GM18511 (cell line): ENCODE results near the gene IL23A.
"Not testable (repeated sequence)": the region's sequence is repeated elsewhere in the genome, so short reads cannot be mapped to it uniquely, and the experiment has no call there.

Source experiments
- ATAC-seq: cut with Tn5 transposase; IDR thresholded peaks from one replicate; pipeline ENCODE4 v1.9.1; 2021; ENCODE audit warnings: mild to moderate bottlenecking, moderate library complexity; ENCODE audit not compliant: unreplicated experiment

IL23A gene, protein sequence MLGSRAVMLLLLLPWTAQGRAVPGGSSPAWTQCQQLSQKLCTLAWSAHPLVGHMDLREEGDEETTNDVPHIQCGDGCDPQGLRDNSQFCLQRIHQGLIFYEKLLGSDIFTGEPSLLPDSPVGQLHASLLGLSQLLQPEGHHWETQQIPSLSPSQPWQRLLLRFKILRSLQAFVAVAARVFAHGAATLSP

DNA sequence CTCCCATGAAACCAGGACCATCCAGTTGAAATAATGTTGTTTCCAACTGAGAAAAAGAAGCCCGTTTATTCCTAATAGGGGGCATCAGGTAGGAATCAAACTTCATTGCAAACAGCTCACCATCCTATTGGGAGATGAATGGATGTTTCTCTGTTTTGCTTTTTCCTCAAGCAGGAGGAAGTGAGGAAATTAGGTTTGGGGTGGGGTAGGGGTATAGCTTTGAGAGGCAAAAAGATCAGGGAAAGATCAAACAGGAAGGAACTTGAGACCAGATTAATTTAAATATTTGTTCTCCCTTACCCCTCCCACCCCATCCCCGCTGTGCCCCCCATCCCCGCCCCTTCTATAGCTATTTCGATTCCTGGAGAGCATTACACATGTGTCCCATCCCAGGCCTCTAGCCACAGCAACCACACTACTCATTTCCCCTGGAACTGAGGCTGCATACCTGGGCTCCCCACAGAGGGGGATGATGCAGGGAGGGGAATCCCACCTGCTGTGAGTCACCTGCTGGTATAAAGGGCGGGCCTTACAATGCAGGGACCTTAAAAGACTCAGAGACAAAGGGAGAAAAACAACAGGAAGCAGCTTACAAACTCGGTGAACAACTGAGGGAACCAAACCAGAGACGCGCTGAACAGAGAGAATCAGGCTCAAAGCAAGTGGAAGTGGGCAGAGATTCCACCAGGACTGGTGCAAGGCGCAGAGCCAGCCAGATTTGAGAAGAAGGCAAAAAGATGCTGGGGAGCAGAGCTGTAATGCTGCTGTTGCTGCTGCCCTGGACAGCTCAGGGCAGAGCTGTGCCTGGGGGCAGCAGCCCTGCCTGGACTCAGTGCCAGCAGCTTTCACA lies at the start of gene IL23A:
Gene IL23A (plus strand): TSS at position 577 of the 850 bp plus-strand sequence. CDS start 161 bp downstream, at position 738.
- ATAC-seq, result no peak

DNA sequence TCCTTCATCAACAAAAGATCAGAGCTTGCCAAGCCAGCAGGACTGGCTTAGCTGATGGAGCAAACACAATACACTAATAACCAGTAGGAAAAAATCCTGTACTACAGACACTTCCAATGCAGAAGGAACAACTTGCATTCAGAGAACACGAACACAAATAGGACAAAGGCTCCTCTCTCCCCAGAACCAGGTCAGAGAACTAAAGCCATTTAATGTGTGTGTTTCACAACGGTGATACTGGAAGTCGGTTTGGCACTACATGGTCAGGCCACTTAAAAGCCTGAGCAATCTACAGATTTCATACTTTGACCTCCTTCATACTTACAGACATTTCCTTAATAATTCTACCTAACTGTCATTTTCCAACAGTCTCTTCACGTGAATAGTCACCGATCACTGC lies 44.9 kb upstream of the IL23A start:
- ATAC-seq, result no peak

DNA sequence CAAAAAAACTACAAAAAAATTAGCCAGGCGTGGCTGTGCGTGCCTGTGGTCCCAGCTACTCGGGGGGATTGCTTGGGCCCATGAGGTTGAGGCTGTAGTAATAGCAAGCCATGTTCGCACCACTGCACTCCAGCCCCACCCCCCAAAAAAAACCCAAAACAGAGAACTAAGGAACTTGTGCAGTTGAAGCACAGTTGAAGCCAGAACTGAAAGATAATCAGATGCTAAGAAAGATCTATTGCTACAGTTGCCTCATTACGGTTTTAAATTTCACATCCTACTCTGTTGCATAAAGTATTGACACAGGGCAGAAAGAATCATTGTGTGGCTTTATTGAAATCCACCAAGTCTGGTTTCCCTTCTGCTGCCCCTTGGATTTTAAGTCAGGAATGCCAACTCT lies 42.4 kb upstream of the IL23A start:
- ATAC-seq, result no peak

DNA sequence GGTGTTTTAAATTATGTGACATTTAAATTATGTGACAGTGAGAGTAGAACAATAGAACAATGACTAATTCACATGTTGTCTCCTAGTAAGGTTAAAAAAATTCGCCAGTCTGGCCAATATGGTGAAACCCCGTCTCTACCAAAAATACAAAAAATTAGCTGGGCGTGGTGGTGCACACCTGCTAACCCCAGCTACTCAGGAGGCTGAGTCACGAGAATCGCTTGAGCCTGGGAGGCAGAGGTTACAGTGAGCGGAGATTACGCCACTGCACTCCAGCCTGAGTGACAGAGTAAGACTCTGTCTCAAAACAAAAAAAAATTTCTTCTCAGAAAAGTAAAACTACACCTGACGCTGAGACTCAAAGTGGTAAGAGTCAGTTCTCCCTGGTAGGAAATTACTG lies 41.3 kb upstream of the IL23A start:
- no peak for ATAC-seq

DNA sequence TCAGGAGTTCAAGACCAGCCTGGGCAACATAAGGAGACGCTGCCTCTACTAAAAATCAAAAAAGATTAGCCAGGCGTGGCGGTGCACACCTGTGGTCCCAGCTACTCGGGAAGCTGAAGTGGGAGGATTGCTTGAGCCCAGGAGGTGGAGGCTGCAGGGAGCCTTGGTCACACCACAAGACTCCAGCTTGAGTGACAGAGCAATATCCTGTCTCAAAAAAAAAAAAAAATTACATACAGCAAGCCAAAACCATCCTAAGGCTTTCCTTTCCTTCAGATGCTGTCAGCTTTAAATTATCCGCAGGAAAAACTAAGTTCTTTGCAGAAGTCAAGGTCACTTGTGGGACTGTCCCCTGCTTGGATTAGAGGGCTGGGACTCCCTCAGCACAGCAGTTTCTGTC lies 39.9 kb upstream of the IL23A start:
- ATAC-seq, result no peak

DNA sequence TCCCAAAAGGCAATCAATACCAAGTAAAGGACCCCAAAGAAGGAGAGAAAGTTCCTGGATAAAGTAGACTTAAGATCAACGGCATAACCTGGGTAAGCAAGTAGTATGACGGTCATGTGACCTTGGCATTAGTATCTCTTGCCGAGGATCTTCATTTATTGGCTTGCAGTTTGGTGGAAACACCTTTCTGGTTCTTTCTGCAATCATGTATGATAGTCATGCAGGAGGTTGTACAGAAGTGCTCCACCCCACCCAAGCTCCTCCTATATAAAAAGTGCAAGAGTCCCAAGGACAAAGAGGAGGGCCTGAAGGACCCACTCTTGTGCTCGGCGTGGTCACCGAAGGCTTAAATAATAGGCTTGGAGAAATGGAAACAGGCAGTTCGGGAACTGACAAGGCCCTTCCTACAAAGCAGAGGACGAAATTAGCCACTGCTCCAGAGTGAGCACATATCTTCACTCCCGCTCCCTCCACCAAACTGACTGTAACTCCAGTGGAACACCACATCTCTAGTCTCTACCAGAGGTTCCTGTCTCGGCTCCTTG lies 39.3 kb upstream of the IL23A start:
- ATAC-seq, result peak; percentile 3

DNA sequence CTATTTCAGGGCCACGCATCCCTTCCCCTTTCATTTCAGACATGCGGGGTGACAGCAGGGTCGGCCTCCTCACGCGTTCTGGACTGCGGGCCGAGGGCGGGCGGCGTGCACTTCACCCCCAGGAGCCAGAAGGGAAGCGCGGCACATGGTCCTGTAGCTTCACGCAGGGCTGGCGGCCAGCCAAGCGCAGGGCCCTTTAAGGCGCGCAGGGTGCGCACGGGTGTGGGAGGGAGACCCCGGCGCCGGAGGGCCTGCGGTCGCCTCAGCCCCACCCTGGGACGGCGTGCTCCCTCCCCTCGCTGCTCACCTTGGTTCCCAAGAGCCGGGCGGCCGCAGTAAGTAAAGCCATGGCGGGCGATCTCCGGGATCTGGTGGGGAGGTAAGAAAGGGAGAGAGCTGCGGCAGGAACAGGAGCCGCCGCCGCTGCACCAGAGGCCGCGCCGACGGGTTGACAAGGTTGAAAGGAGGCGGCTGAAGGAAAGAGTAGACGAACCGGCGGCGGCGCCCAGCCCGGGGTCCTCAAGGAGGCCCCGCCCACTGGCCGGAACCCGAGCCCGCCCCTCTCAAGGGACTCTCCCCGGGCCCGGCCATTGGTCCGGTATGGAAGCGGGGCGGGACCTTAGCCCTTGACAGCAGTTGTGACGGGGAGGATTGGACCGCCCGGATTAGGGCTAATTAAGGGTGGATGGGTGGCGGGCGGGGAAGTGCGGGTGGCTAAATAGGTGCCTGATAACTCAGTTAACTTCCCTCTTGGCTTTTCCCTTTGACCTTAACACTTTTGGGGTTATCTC lies 38.6 kb upstream of the IL23A start, which contains the start of gene CS:
Gene CS (minus strand): TSS at position 478 of the 791 bp plus-strand sequence. CDS start 129 bp downstream, at position 349.
- ATAC-seq, result peak; percentile 92

DNA sequence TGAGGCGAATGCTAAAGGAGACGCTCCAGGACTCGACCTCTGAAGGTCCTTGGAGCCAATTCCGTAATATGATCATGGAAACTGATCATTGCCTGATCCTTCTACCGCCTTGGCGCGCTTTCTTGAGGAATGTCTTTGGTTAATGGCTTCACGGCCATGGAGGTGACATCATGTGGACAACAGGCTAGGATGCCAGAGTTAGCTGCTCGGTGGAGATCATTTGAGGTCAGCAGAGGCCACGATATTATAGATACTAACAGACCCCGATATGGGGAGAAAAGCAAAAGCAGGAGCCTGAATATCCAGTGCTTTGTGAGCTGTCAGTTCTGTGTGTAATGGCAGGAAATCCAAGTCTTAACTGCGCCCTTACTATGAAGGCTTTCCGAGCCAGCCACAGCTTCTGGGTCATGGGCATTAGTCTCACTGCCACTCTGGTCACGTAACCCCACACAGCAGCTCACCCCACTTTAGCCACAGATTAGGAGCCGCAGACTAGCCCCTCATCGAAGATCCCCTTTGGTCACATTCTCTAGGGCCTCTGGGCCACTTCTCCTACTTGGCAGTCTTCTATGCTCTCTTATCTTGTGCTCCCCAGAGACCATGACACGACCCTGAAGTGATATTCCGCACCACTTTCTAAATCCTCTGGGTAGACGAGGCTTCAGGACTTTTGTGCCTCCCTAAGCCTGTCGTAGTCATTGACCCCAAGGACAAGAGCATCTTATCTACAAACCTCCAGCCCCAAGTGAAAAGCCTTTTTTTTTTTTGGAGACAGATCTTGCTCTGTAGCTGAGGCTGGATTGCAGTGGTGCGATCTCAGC lies 37.8 kb upstream of the IL23A start:
- no peak for ATAC-seq

DNA sequence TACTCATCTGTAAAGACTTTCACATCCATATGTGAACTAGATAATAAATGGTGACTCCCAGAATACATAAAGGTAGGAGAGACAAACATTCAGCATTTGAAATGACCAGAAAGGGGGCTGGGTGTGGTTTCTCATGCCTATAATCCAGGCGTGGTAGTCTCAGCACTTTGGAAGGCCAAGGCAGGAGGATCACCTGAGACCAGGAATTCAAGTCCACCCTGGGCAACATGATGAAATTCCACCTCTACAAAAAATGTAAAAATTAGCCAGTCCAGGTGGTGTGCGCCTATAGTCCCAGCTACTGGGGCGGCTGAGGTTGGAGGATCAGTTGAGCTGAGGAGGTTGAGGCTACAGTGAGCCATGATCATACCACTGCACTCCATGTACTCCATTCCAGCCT lies 34.4 kb upstream of the IL23A start:
- no peak for ATAC-seq

DNA sequence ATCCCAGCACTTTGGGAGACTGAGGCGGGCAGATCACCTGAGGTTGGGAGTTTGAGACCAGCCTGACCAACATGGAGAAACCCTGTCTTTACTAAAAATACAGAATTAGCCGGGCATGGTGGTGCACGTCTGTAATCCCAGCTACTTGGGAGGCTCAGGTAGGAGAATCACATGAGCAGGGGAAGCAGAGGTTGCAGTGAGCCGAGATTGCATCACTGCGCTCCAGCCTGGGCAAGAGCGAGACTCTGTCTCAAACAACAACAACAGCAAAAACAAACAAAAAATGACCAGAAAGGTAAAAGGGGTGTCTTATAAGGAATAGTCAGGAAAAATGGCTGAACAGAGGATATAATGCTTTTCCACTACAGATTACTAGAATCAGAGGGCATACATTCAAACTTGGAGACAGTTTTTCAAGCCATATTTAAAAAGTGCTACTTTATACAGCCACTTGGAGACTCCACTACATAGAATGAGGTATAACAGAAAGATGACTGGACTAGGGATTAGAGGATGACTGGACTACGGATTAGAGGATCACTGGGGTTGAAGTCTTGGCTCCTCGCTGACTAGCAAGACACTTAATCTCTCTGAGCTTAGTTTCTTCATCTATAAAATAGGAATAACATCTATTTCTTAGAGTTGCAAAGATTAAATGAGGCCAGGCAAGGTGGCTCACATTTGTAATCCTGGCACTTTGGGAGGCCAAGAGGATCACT lies 33.7 kb upstream of the IL23A start:
- ATAC-seq, result no peak

DNA sequence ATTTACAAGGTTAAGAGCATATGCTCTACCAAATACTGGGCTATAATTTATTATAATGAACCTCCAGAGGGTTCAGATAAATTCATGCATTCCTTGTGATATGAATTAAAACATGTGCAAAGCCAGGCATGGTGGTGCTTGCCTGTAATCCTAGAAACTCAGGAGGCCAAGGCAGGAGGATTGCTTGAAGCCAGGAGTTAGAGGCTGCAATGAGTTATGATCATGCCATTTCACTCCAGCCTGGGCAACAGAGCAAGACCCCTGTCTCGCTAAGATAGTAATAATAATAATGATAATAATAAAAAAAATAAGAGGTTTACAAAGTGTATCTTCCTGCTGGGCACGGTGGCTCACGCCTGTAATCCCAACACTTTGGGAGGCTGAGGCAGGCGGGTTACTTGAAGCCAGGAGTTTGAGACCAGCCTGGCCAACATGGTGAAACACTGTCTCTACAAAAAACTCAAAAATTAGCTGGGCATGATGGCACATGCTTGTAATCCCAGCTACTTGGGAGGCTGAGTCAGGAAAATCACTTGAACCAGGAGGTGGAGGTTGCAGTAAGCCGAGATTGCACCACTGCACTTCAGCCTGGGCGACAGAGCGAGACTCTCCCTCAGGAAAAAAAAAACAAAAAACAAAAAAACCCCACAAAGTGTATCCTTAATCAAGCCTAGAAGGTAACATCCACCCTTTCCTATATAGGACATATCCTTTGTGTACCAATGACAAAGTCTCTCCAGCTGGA lies 31.3 kb upstream of the IL23A start:
- no peak for ATAC-seq

DNA sequence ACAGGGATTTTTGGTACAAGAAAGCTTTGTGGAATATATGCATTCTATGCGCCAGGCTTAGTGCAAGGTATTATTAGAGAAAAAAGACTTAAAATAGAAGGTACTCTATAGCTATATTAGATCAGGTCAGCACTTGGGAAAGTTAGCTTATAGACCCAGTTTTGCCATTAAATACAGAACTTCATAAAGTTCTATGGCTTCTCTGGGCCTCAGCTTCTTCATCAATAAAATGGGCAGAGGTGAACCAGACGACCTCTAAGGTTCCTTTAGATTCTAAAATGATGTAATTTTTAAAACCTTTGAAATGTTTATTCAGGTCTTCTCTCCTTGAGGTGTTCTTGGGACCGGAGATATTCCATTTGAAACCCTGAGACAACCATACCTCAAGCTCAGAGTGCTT lies 30.0 kb upstream of the IL23A start:
- no peak for ATAC-seq

DNA sequence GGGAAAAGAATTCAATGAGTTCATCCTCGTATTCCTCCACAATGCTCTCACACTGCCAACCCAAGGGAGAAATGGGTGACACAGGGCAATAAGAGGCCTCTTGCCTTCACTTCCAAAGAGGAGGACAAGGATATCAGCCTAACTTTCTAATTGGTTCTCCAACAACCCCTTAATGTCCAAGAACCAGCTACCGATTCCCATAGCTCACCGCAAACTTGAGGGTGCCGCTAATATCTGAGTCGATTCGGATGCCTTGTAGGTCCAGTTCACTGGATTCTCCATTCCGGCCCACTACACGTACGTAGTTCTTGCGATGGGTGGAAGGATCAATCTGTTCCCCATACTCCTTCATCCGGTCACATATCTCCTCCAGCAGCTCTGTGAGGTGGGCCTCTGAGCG lies 27.7 kb upstream of the IL23A start:
- ATAC-seq, result no peak

DNA sequence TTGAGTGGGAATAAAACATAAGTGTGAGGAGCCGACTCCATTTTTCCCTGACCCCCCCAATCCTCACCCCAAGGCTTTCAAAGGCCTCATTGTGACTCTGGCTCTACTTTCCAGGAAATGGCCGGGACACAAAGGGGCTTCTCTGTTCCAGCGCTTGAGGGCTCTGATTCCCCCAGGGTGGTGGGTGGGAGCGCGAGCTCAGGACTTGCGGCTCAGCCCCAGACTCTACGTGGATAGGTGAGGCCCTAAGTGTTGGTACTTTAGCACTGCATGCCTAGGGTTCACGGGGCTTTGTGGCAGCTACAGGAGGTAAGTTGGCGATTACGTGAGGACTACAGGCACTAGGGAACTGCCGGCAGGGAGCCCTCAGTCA lies 23.4 kb upstream of the IL23A start:
- no peak for ATAC-seq

DNA sequence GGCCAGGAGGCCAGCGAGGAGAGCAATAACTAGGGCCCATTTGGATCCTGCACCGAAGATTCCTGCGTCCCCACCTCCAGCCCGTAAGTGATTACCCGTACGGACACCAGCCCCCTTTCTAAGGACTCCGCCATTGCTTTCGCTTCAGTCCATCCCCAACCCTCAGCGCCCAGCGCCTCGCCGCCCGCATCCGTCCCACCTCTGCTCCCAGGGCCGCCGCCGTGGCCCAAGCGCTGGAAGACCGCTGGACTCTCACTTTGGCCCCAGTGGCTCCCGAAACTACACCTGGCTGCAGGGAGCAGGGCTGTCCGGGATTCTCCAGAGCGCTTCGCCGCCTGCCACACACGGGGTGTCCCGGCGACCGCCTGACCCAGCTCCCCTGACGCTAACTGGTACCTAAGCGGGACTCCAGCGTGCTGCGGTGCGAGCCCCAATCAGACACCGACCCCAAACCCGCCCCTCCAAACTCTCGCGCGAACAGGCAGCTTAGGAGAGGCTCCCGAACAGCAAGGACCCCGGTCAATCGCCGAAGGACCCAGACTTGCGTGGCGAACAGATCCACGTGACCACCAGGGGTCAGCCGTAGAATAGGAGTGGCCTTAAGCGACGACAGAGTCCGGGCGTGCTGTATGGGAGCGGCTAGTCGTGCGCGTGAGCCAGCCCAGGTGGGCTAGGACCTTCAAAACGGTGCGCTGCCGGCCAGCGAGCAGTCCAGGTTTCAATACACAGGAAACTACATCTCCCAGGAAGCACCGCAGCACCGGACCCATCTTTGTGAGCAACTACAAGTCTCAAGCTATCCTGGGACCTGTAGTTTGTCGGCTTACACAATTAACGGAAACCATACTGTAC lies 22.8 kb upstream of the IL23A start, which contains the start of gene CNPY2:
Gene CNPY2 (minus strand): TSS at position 367 of the 852 bp plus-strand sequence. CDS start 771 bp downstream, outside the sequence.
- ATAC-seq, result peak; percentile 92

DNA sequence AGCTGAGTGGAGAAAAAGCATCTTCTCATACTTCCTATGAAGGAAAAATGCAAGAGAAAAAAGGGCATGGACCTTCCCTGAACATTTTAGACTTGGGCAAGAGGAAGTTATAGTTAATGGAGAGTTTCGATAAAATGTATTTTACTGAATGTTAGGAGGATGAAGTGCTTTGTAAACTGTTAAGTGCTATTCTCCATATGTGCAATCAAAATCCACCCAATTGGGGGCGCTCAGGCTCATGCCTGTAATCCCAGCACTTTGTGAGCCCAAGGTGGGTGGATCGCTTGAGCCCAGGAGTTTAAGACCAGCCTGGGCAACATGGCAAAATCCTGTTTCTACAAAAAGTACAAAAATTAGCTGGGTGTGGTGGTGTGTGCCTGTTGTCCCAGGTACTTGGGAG lies 21.0 kb upstream of the IL23A start:
- ATAC-seq, result no peak

DNA sequence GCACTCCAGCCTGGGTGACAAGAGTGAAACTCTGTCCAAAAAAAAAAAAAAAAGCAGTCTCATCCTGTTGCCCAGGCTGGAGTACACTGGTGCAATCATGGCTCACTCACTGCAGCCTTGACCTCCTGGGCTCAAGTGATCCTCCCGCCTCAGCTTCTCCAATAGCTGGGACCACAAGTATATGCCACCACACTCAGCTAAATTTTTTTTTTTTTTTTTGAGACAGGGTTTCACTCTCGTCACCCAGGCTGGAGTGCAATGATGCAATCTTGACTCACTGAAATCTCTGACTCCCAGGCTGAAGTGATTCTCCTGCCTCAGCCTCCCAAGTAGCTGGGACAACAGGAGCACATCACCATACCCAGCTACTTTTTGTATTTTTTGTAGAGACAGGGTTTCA lies 17.7 kb upstream of the IL23A start:
- no peak for ATAC-seq

DNA sequence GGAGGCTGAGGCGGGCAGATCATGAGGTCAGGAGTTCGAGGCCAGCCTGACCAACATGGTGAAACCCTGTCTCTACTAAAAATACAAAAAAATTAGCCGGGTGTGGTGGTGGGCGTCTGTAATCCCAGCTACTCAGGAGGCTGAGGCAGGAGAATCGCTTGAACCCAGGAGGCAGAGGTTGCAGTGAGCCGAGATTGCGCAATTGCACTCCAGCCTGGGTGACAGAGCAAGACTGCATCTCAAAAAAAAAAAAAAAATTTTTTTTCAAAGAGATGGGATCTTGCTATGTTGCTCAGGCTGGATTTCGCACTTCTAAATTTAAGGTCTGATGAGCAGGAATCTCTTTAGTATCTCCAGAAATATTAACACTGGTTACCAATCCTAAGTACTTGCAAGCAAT lies 17.1 kb upstream of the IL23A start:
- ATAC-seq, result not testable (repeated sequence)
